ENCODE measurements around the gene NKAIN2.

GRCh38 chr6:124819346-124819745 is 1015.7 kb downstream of the NKAIN2 start:
- TF ChIP-seq CTCF (IDR thresholded peaks at IDR 0.05), result no peak
- TF ChIP-seq ZFX (IDR thresholded peaks at IDR 0.05; ENCODE audit: borderline replicate concordance), result no peak

All from 22Rv1 (cell line).